ENCODE results near the gene BUB3.

The BUB3 gene

DNA sequence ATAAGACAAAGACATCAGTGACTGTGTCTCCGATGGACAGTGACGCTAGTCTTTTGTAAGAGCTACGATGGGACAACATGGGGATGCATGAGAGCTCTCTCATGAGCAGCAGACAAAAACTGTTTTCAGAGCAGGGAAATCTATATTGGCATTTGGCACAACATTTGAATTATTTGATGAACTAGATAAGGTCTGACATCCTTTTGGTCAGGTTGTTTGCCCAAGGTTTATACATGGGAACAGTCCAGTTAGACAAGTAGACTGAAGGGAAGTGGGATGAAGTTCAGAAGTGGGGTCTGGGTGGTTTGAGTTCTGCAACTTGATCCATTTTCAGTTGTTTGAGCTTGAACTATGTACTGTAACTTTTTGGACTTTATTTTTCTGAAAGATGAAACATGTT, 50.8 kb downstream of the BUB3 start:
- DNase-seq = no peak

DNA sequence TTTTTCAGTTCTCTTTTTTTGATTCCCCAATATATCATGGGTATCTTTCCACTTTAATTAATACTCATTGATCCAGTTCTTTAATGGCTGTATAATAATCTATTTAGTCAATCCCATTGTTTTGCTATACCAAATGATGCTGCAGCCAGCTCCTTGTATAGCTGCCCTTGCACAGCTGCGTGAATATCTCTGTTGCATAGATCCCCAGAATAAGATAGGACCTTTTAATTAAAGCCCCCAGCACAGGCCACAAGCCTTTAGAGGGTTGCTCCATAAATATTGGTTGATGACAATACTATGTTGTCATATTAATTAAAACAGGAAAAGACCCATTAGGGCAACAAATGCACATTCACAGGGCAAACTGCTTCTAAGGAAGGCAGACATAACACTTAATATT, 57.9 kb downstream of the BUB3 start:
- DNase-seq = no peak

DNA sequence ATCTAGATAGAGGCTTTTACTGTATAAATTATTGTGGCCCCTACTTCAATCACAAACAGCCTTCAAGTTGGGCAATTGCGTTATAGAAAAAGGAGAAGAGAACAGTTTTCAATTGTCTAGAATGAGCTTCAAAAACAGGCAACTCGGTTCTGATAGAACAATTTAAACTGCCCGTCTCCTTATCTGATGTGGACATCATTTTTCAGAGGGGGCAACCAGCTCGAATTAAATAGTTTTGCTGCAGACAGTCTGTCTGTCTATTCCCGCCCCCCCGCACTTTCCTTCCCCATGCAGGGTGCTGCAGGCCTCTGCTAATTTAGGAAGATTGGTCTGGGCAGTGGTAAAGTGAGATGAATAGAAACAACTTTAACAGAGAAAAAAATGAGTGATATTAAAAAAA, 58.4 kb downstream of the BUB3 start:
- no peak for DNase-seq

DNA sequence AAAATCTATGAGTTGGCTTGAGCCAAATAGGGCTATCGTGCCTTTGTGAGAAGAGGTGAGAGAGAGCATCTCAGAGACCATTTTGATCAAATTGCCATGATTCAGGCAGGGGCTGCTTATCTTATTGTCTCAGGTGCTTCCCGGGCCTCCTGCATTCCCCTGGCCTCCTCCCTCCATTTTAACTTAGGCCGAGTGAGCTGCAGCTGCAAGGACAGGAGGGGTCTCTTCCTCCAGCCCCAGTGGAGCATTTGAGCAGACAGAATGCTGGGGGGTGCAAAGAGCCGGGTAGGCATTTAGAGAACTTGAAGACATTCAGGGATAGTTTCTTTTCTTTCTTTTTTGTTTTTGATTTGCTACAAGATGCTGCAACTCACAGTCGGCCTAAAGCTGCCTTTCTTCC, 59.0 kb downstream of the BUB3 start:
- no peak for DNase-seq
